IPS-11a (cell line): ENCODE results near the gene SUN3.
"Not testable (repeated sequence)": the region's sequence is repeated elsewhere in the genome, so short reads cannot be mapped to it uniquely, and the experiment has no call there.

Experiments
- H3K4me3 ChIP-seq: one replicate; pipeline ENCODE4 v1.5.1; 2013; ENCODE audit warnings: low read depth, low read length, control low read depth

SUN3 gene

GRCh38 chr7:48033922-48034321 is 5.0 kb upstream of the SUN3 start:
- H3K4me3 ChIP-seq: no peak overlapping the region

- no peak overlapping the region for H3K4me3 ChIP-seq
Observed at GRCh38 chr7:48031111-48031510, 2.2 kb upstream of the SUN3 start.

DNA sequence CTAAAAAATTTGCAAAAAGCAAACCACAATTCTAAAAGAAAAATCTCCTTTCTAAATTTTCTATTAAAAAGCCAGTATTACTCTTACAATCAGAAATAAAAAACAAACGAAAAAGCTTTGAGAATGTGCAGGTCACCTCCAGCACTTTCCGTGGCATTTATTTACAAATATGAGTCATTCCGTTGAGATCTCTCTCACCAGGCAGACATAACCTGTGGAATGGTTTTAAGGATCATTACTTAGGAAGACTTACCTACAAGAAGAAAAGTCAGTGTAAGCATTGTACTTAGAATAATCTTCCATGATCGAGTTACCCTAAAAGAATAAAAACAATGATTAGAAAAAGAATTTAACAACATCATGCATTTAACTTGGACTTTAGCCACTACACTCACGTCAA is 3.3 kb downstream of the SUN3 start:
- H3K4me3 ChIP-seq: no peak overlapping the region

- no peak overlapping the region for H3K4me3 ChIP-seq
Observed at GRCh38 chr7:48017674-48018073, 11.2 kb downstream of the SUN3 start.

- no peak overlapping the region for H3K4me3 ChIP-seq
Observed at GRCh38 chr7:48016641-48017040, 12.3 kb downstream of the SUN3 start.

- H3K4me3 ChIP-seq: no peak overlapping the region
Observed at GRCh38 chr7:48011951-48012350, 17.0 kb downstream of the SUN3 start.

DNA sequence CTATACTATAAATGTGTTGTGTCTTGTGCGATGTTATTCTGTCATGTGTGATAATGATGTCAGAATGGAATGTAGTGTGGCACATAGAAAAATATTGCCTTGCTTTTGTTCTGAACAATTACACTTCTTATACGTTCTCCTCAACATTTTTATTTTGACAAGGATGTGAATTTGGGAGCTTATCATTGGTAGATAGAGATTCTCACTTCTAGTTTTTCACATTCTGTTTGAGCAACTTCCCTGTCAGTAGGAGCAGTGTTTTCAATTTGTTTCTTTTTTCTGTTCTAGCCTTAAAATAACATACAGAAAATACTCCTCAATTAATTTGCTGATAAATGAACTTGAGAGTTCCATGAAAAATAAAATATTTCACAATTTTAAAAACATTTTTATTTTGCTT is 17.6 kb downstream of the SUN3 start:
- H3K4me3 ChIP-seq: no peak overlapping the region

DNA sequence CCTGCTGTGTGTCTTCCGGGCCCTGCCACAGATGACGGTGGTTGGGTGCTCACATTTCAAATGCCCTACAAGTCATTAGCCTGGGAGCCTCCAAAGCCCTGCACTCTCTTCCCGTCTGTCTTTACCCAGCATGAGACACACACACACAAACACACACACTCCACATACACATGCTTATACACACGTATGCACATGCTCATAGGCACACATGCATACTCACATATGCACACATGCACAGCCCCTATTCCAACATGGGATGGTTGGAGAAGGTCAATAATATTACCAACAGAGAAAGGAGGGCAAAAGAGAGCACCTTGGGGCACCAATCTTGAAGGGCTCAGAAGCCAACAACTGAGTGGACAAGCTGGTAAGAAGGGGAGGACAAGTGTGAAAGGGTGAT is 19.0 kb downstream of the SUN3 start:
- no peak overlapping the region for H3K4me3 ChIP-seq

- no peak overlapping the region for H3K4me3 ChIP-seq
Observed at GRCh38 chr7:48009257-48009656, 19.6 kb downstream of the SUN3 start.

GRCh38 chr7:48006866-48007265 is 22.0 kb downstream of the SUN3 start:
- no peak overlapping the region for H3K4me3 ChIP-seq

DNA sequence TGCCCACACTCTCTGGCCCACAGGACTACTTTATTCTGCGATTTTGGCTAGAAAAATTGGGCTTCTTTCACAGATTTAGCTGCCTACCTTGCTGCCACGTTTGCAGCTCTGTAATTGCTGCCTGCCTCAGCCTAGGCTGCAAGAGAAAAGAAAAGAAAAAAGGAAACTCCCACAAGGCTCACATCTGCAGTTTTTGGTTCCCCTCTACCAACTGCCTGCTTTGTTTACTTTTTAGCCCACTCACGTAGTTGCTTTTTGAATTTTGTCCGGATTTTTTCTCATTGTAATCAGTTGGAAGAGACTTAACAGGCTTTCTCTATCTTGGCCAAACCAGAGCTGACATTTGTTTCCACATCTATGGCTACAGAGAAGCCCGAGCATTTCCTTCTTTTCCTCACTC is 24.3 kb downstream of the SUN3 start:
- H3K4me3 ChIP-seq: no peak overlapping the region

DNA sequence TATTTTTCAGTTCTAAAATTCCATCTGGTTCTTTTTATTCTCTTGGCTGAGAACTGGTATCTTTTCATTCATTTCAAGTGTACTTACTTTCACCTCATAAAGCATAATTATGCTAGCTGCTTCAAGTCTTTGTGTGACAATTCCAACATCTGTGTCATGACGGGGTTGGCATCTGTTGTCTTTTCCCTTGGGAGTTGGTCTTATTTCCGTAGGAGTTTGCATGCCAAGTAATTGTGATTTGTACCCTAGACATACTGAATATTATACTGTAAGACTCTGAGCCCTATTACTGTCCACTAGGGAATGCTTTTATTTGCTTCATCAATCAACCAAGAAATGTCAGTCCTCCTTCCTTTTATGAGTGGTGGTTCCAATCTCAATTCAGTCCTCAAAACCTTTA is 24.9 kb downstream of the SUN3 start:
- H3K4me3 ChIP-seq: no peak overlapping the region

DNA sequence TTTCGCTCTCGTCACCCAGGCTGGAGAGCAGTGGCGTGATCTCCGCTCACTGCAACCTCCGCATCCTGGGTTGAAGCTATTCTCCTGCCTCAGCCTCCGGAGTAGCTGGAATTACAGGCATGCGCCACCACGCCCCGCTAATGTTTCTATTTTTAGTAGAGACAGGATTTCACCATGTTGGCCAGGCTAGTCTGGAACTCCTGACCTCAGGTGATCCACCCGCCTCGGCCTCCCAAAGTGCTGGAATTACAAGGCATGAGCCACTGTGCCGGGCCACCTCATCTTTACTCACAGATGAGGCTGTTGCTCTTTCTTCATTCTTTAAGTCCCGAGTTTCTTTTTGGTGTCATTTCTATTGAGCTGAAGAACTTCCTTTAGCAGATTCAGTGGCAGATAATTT is 28.7 kb downstream of the SUN3 start:
- not testable (repeated sequence) for H3K4me3 ChIP-seq

- no peak overlapping the region for H3K4me3 ChIP-seq
Observed at GRCh38 chr7:47999413-47999812, 29.5 kb downstream of the SUN3 start.

DNA sequence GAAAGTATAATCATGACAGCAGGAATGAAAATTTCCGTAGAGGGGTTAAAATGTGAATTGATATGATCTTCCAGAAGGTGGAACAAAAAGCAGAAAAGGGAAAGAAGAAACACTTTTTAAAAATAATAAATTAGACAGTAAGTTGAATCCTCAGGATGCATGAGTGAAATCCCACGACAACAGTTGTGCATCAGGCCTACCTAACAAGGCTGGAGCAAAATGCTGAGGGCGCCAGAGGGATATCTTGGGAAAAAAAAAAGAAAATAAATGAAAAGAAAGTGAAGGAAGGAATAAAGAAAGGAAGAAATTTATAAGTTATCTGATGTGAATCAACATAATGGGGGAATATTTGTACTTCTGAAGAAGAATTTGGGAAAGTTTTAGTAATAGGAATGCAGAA is 36.5 kb downstream of the SUN3 start:
- H3K4me3 ChIP-seq: no peak overlapping the region

- peak overlapping the region; percentile 34 for H3K4me3 ChIP-seq
Observed at GRCh38 chr7:47991741-47992311, 37.1 kb downstream of the SUN3 start.

DNA sequence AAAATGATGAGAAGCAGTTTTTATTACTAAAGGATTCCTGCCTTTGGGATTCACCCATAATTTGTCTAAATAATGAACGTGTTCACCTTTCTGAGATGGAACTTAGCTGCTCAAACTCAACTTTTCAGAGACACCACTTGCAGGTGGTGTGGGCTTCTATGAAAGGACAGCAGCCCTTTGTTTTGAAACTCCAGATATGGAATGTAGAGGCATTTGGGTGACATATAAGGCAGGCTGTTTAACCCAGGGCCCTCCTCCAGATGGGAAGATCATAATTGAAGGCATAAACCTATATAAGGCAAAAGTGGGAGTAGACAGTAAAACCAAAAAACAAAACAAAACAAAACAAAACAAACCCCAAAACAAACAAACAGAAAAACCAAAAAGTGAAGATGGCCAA is 37.6 kb downstream of the SUN3 start:
- H3K4me3 ChIP-seq: no peak overlapping the region

DNA sequence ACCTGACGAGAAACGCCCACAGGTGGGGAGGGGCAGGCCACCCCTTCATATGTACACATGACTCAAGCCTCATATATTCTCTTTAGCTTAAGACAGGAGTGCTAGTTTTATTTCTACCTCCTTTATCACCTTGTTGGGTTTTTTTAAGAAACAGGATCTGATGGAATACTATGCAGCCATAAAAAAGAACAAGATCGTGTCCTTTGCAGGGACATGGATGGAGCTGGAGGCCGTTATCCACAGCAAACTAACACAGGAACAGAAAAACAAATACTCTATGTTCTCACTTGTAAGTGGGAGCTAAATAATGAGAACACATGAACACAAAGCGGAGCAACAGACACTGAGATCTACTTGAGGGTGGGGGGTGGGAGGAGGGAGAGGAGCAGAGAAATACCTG is 38.3 kb downstream of the SUN3 start:
- H3K4me3 ChIP-seq: no peak overlapping the region

DNA sequence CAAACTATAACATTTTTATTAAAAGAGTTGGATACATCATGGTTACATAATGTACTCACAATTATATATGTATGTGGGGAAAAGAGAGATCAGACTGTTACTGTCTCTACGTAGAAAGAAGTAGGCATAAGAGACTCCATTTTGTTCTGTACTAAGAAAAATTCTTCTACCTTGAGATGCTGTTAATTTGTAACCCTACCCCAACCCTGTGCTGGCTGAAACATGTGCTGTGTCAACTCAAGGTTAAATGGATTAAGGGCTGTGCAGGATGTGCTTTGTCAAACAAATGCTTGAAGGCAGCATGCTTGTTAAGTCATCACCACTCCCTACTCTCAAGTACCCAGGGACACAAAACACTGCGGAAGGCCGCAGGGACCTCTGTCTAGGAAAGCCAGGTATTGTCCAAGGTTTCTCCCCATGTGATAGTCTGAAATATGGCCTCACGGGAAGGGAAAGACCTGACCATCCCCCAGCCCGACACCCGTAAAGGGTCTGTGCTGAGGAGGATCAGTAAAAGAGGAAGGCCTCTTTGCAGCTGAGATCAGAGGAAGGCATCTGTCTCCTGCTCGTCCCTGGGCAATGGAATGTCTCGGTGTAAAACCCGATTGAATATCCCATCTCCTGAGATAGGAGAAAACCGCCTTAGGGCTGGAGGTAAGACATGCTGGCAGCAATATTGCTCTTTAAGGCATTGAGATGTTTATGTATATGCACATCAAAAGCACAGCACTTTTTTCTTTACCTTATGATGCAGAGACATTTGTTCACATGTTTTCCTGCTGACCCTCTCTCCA is 39.1 kb downstream of the SUN3 start:
- H3K4me3 ChIP-seq: not testable (repeated sequence)

- no peak overlapping the region for H3K4me3 ChIP-seq
Observed at GRCh38 chr7:47988496-47989386, 40.2 kb downstream of the SUN3 start.

GRCh38 chr7:47982610-47983009 is 46.3 kb downstream of the SUN3 start:
- no peak overlapping the region for H3K4me3 ChIP-seq

DNA sequence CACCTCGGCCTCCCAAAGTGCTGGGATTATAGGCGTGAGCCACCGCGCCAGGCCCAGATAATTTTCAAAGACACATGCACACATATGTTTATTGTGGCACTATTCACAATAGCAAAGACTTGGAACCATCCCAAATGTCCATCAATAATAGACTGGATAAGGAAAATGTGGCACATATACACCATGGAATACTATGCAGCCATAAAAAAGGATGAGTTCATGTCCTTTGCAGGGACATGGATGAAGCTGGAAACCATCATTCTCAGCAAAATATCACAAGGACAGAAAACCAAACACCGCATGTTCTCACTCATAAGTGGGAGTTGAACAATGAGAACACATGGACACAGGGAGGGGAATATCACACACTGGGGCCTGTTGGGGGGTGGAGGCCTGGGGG is 48.3 kb downstream of the SUN3 start:
- not testable (repeated sequence) for H3K4me3 ChIP-seq
